WTC11 (cell line): ENCODE data around the gene PITHD1. TPM values are rescaled to one million over a fixed set of nuclear protein-coding genes. Genes with fewer than 3 reads are reported as not detected.

Source experiments
- ATAC-seq: fragments of 200-7000 bp; cut with Tn5 transposase; 2 replicates; pipeline ENCODE4 v1.10.0; 2021; ENCODE audit warnings: mild to moderate bottlenecking, moderate library complexity
- CTCF ChIA-PET: fragments of 300-600 bp; sonication (Branson Sonifier 250); formaldehyde crosslinking; loops from one replicate; lab custom pipeline; 2021; ENCODE audit warnings: antibody characterized with exemption; lab: Charles Lee
- POLR2A ChIA-PET: fragments of 350-600 bp; sonication (Branson Sonifier 250); formaldehyde crosslinking; loops from one replicate; lab custom pipeline; 2021; ENCODE audit warnings: antibody characterized with exemption; lab: Charles Lee
- DNase-seq: peaks from one replicate; pipeline ENCODE4 v3.0.0; 2021; ENCODE audit warnings: low spot score
- H3K27ac Mint-ChIP-seq: 2 replicates; pipeline ENCODE4 v1.8.0; 2021; ENCODE audit warnings: mixed read lengths
- H3K27me3 Mint-ChIP-seq: 2 replicates; pipeline ENCODE4 v1.8.0; 2021; ENCODE audit warnings: low read depth, mild to moderate bottlenecking, moderate library complexity, mixed read lengths
- H3K36me3 Mint-ChIP-seq: 2 replicates; pipeline ENCODE4 v1.8.0; 2021; ENCODE audit warnings: mixed read lengths
- H3K4me1 Mint-ChIP-seq: 2 replicates; pipeline ENCODE4 v1.8.0; 2022; ENCODE audit warnings: mixed read lengths
- H3K4me3 Mint-ChIP-seq: 2 replicates; pipeline ENCODE4 v1.8.0; 2021; ENCODE audit warnings: mild to moderate bottlenecking, moderate library complexity, mixed read lengths
- H3K9me3 Mint-ChIP-seq: 2 replicates; pipeline ENCODE4 v1.8.0; 2021; ENCODE audit warnings: mixed read lengths
- CREB1 ChIP-seq: sonication (generic); formaldehyde crosslinking; IDR thresholded peaks from 2 replicates; pipeline ENCODE4 v1.8.0; 2023; ENCODE audit warnings: mild to moderate bottlenecking, missing genetic modification reagents
- FOXJ3 ChIP-seq: sonication (generic); formaldehyde crosslinking; IDR thresholded peaks from 2 replicates; pipeline ENCODE4 v1.9.0; 2021; ENCODE audit warnings: missing genetic modification reagents, mild to moderate bottlenecking, borderline replicate concordance
- FOXK1 ChIP-seq: sonication (generic); formaldehyde crosslinking; IDR thresholded peaks from 2 replicates; pipeline ENCODE4 v1.8.0; 2022; ENCODE audit warnings: mild to moderate bottlenecking, moderate library complexity, missing genetic modification reagents
- FOXP1 ChIP-seq: sonication (generic); formaldehyde crosslinking; IDR thresholded peaks from 2 replicates; pipeline ENCODE4 v1.8.0; 2022; ENCODE audit warnings: missing genetic modification reagents, mild to moderate bottlenecking, moderate library complexity, borderline replicate concordance
- HMGA2 ChIP-seq: fragments of 250-450 bp; sonication (Bioruptor Pico); IDR thresholded peaks from 2 replicates; pipeline ENCODE4 v1.4.0; 2021; ENCODE audit warnings: mild to moderate bottlenecking, moderate library complexity
- JUN ChIP-seq: sonication (generic); formaldehyde crosslinking; IDR thresholded peaks from 2 replicates; pipeline ENCODE4 v1.8.0; 2023; ENCODE audit warnings: mild to moderate bottlenecking, missing genetic modification reagents
- NFYB ChIP-seq: sonication (generic); formaldehyde crosslinking; conservative IDR thresholded peaks from 2 replicates; pipeline ENCODE4 v1.8.0; 2022; ENCODE audit warnings: low read depth, missing genetic modification reagents
- NR2C2 ChIP-seq: sonication (generic); formaldehyde crosslinking; IDR thresholded peaks from 2 replicates; pipeline ENCODE4 v1.8.0; 2022; ENCODE audit warnings: mild to moderate bottlenecking, missing genetic modification reagents
- RELA ChIP-seq: sonication (generic); formaldehyde crosslinking; IDR thresholded peaks from 2 replicates; pipeline ENCODE4 v1.8.1; 2022; ENCODE audit warnings: missing genetic modification reagents, mild to moderate bottlenecking, borderline replicate concordance
- TCF7 ChIP-seq: sonication (generic); formaldehyde crosslinking; IDR thresholded peaks from 2 replicates; pipeline ENCODE4 v1.8.0; 2022; ENCODE audit warnings: mild to moderate bottlenecking, low read depth, missing genetic modification reagents, moderate library complexity
- TP53 ChIP-seq: sonication (generic); formaldehyde crosslinking; IDR thresholded peaks from 2 replicates; pipeline ENCODE4 v1.8.1; 2023; ENCODE audit warnings: mild to moderate bottlenecking, missing genetic modification reagents
- ZBTB21 ChIP-seq: sonication (generic); formaldehyde crosslinking; IDR thresholded peaks from 2 replicates; pipeline ENCODE4 v1.8.1; 2023; ENCODE audit warnings: mild to moderate bottlenecking, missing genetic modification reagents, borderline replicate concordance
- ZNF232 ChIP-seq: sonication (generic); formaldehyde crosslinking; IDR thresholded peaks from 2 replicates; pipeline ENCODE4 v1.8.0; 2022; ENCODE audit warnings: mild to moderate bottlenecking, missing genetic modification reagents
- total RNA-seq: library from RNA; stranded (reverse); gene quantifications from 3 replicates; pipeline ENCODE4 v1.2.3, GENCODE V29; 2021
- TF ChIP-seq, protein P1 (sequence below): sonication (generic); formaldehyde crosslinking; IDR thresholded peaks from 2 replicates; pipeline ENCODE4 v1.8.1; 2023; ENCODE audit warnings: mild to moderate bottlenecking, moderate library complexity, missing genetic modification reagents
- TF ChIP-seq, protein P2 (sequence below): fragments of 250-450 bp; sonication (Bioruptor Pico); IDR thresholded peaks from 2 replicates; pipeline ENCODE4 v1.9.0; 2021; ENCODE audit warnings: moderate library complexity, mild to moderate bottlenecking, inconsistent platforms, borderline replicate concordance
- TF ChIP-seq, protein P3 (sequence below): sonication (generic); formaldehyde crosslinking; IDR thresholded peaks from 2 replicates; pipeline ENCODE4 v1.8.1; 2022; ENCODE audit warnings: low read depth, mild to moderate bottlenecking, moderate library complexity, missing genetic modification reagents, borderline replicate concordance
- TF ChIP-seq, protein P4 (sequence below): sonication (generic); formaldehyde crosslinking; IDR thresholded peaks from 2 replicates; pipeline ENCODE4 v1.8.0; 2023; ENCODE audit warnings: missing genetic modification reagents, mild to moderate bottlenecking, borderline replicate concordance
- TF ChIP-seq, protein P5 (sequence below): fragments of 250-450 bp; sonication (Bioruptor Pico); IDR thresholded peaks from 2 replicates; pipeline ENCODE4 v1.8.0; 2021; ENCODE audit warnings: mild to moderate bottlenecking
- TF ChIP-seq, protein P6 (sequence below): fragments of 250-450 bp; sonication (Bioruptor Pico); IDR thresholded peaks from 2 replicates; pipeline ENCODE4 v1.9.0; 2021; ENCODE audit warnings: mild to moderate bottlenecking

Gene PITHD1
- total RNA-seq, 1 experiment from 2014 or later: 66.2 TPM

DNA sequence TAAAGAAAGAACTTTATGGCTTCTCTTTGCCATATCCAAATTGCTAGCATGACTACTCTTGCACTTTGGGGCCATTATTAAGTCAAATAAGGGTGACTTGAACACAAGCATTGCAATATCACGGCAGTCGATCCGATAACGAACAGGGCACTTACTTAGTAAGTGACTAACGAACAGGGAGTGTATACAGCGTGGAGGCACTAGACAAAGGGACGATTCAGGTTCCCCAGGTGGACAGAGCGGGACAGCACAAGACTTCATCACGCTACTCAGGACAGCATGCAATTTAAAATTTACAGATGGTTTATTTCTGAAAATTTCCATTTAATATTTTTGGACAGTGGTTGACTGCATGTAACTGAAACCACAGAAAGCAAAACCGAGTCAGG is 5.4 kb upstream of the PITHD1 start:
- CTCF ChIA-PET: no interaction called here
- ATAC-seq: no peak
- peaks cover 9% of the 10 kb centered on the region; the same call in 1 of the 2 replicates for H3K4me1 Mint-ChIP-seq

DNA sequence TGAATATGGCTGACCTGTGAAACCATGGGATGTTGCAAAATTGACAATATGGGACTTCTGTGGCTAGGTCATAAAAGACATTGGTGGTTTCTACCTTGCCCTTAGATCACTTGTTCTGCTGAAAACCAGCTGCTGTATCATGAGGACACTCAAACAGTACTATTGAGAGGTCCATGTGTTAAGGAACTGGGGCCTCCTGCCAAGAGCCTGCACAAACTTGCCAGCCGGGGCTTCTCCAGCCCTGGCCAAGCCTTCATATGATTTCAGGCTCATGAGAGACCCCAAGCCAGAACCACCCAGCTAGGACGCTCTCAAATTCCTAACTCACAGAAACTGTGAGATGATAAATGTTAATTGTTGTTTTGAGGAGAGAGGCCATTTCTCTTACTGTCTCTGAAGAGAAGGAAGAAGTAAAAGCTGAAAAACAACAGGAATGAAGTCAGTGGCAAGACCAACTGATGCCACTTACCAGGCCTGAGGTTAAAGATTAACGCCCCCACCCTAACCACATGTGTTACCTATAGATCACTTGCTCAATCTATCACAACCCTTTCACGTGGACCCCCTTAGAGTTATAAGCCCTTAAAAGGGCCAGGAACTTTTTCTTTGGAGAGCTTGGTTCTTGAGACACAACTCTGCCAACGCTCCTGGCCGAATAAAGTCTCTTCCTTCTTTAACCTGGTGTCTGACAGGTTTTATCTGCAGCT is 3.9 kb upstream of the PITHD1 start:
- no peak for ATAC-seq
- H3K4me1 Mint-ChIP-seq: peaks cover 14% of the 10 kb centered on the region
- POLR2A ChIA-PET: interaction anchor here (0.6 kb wide), 1 partner anchor 299 kb away, joined by 3 read pairs; no protein-coding TSS in a partner anchor
- H3K9me3 Mint-ChIP-seq: no peaks in the 10 kb centered on the region
- DNase-seq: no peak
- no peaks in the 10 kb centered on the region for H3K36me3 Mint-ChIP-seq
- TF ChIP-seq FOXP1 (CRISPR knock-in tag) (no peak), JUN (CRISPR knock-in tag) (no peak), HMGA2 (no peak), RELA (CRISPR knock-in tag) (no peak), NFYB (CRISPR knock-in tag) (no peak), CREB1 (CRISPR knock-in tag) (no peak)
- TF ChIP-seq, protein P1, sequence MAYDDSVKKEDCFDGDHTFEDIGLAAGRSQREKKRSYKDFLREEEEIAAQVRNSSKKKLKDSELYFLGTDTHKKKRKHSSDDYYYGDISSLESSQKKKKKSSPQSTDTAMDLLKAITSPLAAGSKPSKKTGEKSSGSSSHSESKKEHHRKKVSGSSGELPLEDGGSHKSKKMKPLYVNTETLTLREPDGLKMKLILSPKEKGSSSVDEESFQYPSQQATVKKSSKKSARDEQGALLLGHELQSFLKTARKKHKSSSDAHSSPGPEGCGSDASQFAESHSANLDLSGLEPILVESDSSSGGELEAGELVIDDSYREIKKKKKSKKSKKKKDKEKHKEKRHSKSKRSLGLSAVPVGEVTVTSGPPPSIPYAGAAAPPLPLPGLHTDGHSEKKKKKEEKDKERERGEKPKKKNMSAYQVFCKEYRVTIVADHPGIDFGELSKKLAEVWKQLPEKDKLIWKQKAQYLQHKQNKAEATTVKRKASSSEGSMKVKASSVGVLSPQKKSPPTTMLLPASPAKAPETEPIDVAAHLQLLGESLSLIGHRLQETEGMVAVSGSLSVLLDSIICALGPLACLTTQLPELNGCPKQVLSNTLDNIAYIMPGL (CRISPR knock-in tag): no peak
- TF ChIP-seq, protein P2, sequence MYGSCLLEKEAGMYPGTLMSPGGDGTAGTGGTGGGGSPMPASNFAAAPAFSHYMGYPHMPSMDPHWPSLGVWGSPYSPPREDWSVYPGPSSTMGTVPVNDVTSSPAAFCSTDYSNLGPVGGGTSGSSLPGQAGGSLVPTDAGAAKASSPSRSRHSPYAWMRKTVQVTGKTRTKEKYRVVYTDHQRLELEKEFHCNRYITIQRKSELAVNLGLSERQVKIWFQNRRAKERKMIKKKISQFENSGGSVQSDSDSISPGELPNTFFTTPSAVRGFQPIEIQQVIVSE (CRISPR knock-in tag): no peak
- TF ChIP-seq, protein P3, sequence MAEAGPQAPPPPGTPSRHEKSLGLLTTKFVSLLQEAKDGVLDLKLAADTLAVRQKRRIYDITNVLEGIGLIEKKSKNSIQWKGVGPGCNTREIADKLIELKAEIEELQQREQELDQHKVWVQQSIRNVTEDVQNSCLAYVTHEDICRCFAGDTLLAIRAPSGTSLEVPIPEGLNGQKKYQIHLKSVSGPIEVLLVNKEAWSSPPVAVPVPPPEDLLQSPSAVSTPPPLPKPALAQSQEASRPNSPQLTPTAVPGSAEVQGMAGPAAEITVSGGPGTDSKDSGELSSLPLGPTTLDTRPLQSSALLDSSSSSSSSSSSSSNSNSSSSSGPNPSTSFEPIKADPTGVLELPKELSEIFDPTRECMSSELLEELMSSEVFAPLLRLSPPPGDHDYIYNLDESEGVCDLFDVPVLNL (CRISPR knock-in tag): no peak
- no peak overlapping the region for H3K4me3 Mint-ChIP-seq
- H3K27me3 Mint-ChIP-seq: no peaks in the 10 kb centered on the region
- CTCF ChIA-PET: interaction anchor here (0.8 to 2.0 kb wide), 3 partner anchors 22 to 142 kb away, joined by 3 to 5 read pairs (median 3); partner anchors contain the start of gene GALE
- no peak overlapping the region; the same call in 1 of the 2 replicates for H3K27ac Mint-ChIP-seq

More for the DNA sequence above, 5.4 kb upstream of the PITHD1 start:
- H3K27ac Mint-ChIP-seq: no peak overlapping the region
- POLR2A ChIA-PET: no interaction called here
- H3K9me3 Mint-ChIP-seq: no peaks in the 10 kb centered on the region
- DNase-seq: no peak
- H3K4me3 Mint-ChIP-seq: no peak overlapping the region
- 0 out of 2 replicates have a peak, but pooled peaks cover 2% of the 10 kb centered on the region for H3K36me3 Mint-ChIP-seq
- TF ChIP-seq, protein P4, sequence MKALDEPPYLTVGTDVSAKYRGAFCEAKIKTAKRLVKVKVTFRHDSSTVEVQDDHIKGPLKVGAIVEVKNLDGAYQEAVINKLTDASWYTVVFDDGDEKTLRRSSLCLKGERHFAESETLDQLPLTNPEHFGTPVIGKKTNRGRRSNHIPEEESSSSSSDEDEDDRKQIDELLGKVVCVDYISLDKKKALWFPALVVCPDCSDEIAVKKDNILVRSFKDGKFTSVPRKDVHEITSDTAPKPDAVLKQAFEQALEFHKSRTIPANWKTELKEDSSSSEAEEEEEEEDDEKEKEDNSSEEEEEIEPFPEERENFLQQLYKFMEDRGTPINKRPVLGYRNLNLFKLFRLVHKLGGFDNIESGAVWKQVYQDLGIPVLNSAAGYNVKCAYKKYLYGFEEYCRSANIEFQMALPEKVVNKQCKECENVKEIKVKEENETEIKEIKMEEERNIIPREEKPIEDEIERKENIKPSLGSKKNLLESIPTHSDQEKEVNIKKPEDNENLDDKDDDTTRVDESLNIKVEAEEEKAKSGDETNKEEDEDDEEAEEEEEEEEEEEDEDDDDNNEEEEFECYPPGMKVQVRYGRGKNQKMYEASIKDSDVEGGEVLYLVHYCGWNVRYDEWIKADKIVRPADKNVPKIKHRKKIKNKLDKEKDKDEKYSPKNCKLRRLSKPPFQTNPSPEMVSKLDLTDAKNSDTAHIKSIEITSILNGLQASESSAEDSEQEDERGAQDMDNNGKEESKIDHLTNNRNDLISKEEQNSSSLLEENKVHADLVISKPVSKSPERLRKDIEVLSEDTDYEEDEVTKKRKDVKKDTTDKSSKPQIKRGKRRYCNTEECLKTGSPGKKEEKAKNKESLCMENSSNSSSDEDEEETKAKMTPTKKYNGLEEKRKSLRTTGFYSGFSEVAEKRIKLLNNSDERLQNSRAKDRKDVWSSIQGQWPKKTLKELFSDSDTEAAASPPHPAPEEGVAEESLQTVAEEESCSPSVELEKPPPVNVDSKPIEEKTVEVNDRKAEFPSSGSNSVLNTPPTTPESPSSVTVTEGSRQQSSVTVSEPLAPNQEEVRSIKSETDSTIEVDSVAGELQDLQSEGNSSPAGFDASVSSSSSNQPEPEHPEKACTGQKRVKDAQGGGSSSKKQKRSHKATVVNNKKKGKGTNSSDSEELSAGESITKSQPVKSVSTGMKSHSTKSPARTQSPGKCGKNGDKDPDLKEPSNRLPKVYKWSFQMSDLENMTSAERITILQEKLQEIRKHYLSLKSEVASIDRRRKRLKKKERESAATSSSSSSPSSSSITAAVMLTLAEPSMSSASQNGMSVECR: no peak
- TF ChIP-seq, protein P5, sequence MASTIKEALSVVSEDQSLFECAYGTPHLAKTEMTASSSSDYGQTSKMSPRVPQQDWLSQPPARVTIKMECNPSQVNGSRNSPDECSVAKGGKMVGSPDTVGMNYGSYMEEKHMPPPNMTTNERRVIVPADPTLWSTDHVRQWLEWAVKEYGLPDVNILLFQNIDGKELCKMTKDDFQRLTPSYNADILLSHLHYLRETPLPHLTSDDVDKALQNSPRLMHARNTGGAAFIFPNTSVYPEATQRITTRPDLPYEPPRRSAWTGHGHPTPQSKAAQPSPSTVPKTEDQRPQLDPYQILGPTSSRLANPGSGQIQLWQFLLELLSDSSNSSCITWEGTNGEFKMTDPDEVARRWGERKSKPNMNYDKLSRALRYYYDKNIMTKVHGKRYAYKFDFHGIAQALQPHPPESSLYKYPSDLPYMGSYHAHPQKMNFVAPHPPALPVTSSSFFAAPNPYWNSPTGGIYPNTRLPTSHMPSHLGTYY: no peak
- TF ChIP-seq FOXK1: no peak
- TF ChIP-seq TP53: no peak
- no peak for TF ChIP-seq FOXJ3 (CRISPR knock-in tag)
- no peak for TF ChIP-seq ZNF232 (CRISPR knock-in tag)
- TF ChIP-seq NR2C2 (CRISPR knock-in tag): no peak
- TF ChIP-seq, protein P6, sequence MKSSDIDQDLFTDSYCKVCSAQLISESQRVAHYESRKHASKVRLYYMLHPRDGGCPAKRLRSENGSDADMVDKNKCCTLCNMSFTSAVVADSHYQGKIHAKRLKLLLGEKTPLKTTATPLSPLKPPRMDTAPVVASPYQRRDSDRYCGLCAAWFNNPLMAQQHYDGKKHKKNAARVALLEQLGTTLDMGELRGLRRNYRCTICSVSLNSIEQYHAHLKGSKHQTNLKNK (CRISPR knock-in tag): no peak
- TF ChIP-seq, protein P1 (CRISPR knock-in tag): no peak
- TF ChIP-seq, protein P2 (CRISPR knock-in tag): no peak
- TF ChIP-seq JUN (CRISPR knock-in tag): no peak
- no peak for TF ChIP-seq TCF7 (CRISPR knock-in tag)
- no peak for TF ChIP-seq ZBTB21 (CRISPR knock-in tag)
- H3K27me3 Mint-ChIP-seq: no peaks in the 10 kb centered on the region
